ENCODE results near the gene MTA3.

The MTA3 gene

GRCh38 chr2:42765686-42766085 lies 197.3 kb downstream of the MTA3 start:
- DNase-seq (ENCODE audit: extremely low read depth, low read depth) = no peak
- TF ChIP-seq CTCF (IDR thresholded peaks at IDR 0.05; ENCODE audit: low read depth, low read length) = no peak

- TF ChIP-seq CTCF (IDR thresholded peaks at IDR 0.05; ENCODE audit: low read depth, low read length) = no peak
- DNase-seq (ENCODE audit: extremely low read depth, low read depth) = no peak
These were observed 198.9 kb downstream of the MTA3 start for GRCh38 chr2:42767080-42767898.

GRCh38 chr2:42767899-42768705 lies 199.7 kb downstream of the MTA3 start:
- no peak for DNase-seq (ENCODE audit: extremely low read depth, low read depth)
- TF ChIP-seq CTCF (IDR thresholded peaks at IDR 0.05; ENCODE audit: low read depth, low read length) = no peak

- no peak for TF ChIP-seq CTCF (IDR thresholded peaks at IDR 0.05; ENCODE audit: low read depth, low read length)
- no peak for DNase-seq (ENCODE audit: extremely low read depth, low read depth)
These were observed 200.3 kb downstream of the MTA3 start for GRCh38 chr2:42768706-42769256.

- TF ChIP-seq CTCF (IDR thresholded peaks at IDR 0.05; ENCODE audit: low read depth, low read length) = no peak
- DNase-seq (ENCODE audit: extremely low read depth, low read depth) = no peak
These were observed 201.3 kb downstream of the MTA3 start for GRCh38 chr2:42769583-42770287.

- TF ChIP-seq CTCF (IDR thresholded peaks at IDR 0.05; ENCODE audit: low read depth, low read length) = peak; percentile 33
- DNase-seq (ENCODE audit: extremely low read depth, low read depth) = no peak
These were observed 202.1 kb downstream of the MTA3 start for GRCh38 chr2:42770288-42771131.
